Colonic mucosa (tissue), 4 donors: ENCODE data around the gene SPTSSB. TPM values are rescaled to one million over a fixed set of nuclear protein-coding genes. Genes with fewer than 3 reads are reported as not detected.

Experiments used
- DNase-seq: peaks from one replicate; pipeline ENCODE4 v3.0.0-alpha.2; 2020
- H3K27ac ChIP-seq: fragments of 200-600 bp; one replicate; pipeline ENCODE4 v1.8.0; 2021
- H3K27me3 ChIP-seq: fragments of 200-600 bp; one replicate; pipeline ENCODE4 v1.8.0; 2021
- H3K36me3 ChIP-seq: fragments of 200-600 bp; one replicate; pipeline ENCODE4 v1.8.0; 2021
- H3K4me1 ChIP-seq: fragments of 200-600 bp; one replicate; pipeline ENCODE4 v1.8.0; 2021; ENCODE audit warnings: mild to moderate bottlenecking
- H3K4me3 ChIP-seq: fragments of 200-600 bp; one replicate; pipeline ENCODE4 v1.8.0; 2021
- H3K9ac ChIP-seq, 2 donors: one replicate each; pipeline ENCODE4 v1.7.0; 2013; ENCODE audit warnings: control low read depth in 2 of 2, low read depth in 2 of 2, low read length in 2 of 2
- H3K9me3 ChIP-seq: fragments of 200-600 bp; one replicate; pipeline ENCODE4 v1.8.0; 2021
- intact Hi-C: fragments of 100-400 bp; cut with DNase I; formaldehyde crosslinking; loops from one replicate; pipeline ENCODE4 v1.14.1; 2022
- total RNA-seq, 2 donors: library from RNA; stranded (reverse); fragmentation: NEBNext Ultra II Directional in 1 of 2; extraction: Animal tissue kit (Norgen Biotek cat#: 25700) in 1 of 2; gene quantifications; one replicate each; pipeline ENCODE4 v1.2.1, GENCODE V29; 2021
- TF ChIP-seq, protein P1 (sequence below): fragments of 200-600 bp; IDR thresholded peaks from one replicate; pipeline ENCODE4 v1.8.0; 2022; ENCODE audit warnings: antibody characterized with exemption, mild to moderate bottlenecking
- donor health status: healthy.
- donor health status: DM: no; HTN: no; CAD: no.
- donor health status: DM: no; HTN: no; CAD: no.

The SPTSSB gene
- total RNA-seq, 2 donors from 2014 or later = 1.6 to 3.5 TPM

DNA sequence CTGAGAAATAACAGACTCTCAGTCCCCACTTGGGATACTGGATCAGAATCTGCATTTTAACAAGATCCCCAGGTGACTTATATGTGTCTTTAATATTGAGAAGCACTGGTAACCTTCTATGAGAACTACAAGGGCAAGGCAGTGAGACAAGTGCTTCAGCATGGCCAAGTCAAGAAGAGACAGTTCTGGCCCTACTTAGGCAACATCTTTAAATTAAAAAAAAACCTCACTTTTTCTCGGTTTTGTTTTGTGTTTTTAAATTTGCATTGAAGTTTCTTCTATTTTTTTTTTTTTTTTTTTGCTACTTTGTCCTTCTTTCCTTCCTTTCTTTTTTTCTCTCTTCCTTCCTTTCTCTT is 42.5 kb upstream of the SPTSSB start:
- no peaks in the 10 kb centered on the region for H3K4me1 ChIP-seq
- no peak overlapping the region for H3K4me3 ChIP-seq
- H3K27me3 ChIP-seq = no peaks in the 10 kb centered on the region
- H3K9me3 ChIP-seq = no peaks in the 10 kb centered on the region
- DNase-seq = no peak
- no peak overlapping the region for H3K27ac ChIP-seq
- TF ChIP-seq, protein P1, sequence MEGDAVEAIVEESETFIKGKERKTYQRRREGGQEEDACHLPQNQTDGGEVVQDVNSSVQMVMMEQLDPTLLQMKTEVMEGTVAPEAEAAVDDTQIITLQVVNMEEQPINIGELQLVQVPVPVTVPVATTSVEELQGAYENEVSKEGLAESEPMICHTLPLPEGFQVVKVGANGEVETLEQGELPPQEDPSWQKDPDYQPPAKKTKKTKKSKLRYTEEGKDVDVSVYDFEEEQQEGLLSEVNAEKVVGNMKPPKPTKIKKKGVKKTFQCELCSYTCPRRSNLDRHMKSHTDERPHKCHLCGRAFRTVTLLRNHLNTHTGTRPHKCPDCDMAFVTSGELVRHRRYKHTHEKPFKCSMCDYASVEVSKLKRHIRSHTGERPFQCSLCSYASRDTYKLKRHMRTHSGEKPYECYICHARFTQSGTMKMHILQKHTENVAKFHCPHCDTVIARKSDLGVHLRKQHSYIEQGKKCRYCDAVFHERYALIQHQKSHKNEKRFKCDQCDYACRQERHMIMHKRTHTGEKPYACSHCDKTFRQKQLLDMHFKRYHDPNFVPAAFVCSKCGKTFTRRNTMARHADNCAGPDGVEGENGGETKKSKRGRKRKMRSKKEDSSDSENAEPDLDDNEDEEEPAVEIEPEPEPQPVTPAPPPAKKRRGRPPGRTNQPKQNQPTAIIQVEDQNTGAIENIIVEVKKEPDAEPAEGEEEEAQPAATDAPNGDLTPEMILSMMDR = no peak
- H3K9ac ChIP-seq = no peak overlapping the region
- H3K36me3 ChIP-seq = no peaks in the 10 kb centered on the region
- intact Hi-C loops = no loop called here

DNA sequence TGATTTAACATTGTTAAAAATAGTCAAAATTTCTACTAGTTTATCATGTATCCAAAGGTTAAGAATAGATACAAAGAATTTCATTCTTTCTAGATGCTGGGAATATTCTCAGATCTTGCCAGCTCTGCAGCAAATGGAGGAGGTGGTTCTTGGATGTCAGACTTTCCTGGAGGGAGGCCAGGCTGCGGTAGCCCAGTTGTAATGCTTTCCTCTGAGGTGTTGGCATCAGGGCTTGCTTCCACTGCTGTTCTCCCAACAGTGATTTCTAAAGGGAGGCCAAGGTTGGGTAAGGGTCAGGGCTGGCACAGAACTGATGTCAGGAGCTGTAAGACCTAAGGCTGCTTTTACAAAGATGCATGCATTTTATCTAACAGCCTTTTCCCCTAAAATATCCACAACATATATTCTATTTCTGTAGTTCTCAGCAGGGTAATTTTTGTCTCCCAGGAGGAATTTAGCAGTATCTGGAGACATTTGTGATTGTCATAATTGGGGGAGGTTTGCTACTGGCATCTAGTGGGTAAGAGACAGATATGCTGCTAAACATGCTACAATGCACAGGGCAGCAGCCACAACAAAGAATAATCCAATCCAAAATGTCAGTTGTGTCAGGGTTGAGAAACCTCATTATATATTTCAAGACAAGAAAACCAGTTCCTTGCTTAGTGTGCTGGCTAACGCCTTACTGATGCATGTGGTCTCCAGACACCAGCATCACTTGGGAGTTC is 42.0 kb upstream of the SPTSSB start:
- DNase-seq = no peak
- intact Hi-C loops = no loop called here
- Histone ChIP-seq H3K27ac (no peak overlapping the region), H3K9me3 (no peaks in the 10 kb centered on the region), H3K36me3 (no peaks in the 10 kb centered on the region), H3K4me3 (no peak overlapping the region), H3K4me1 (no peaks in the 10 kb centered on the region), H3K9ac (no peak overlapping the region), H3K27me3 (no peaks in the 10 kb centered on the region)
- TF ChIP-seq, protein P1 = no peak

DNA sequence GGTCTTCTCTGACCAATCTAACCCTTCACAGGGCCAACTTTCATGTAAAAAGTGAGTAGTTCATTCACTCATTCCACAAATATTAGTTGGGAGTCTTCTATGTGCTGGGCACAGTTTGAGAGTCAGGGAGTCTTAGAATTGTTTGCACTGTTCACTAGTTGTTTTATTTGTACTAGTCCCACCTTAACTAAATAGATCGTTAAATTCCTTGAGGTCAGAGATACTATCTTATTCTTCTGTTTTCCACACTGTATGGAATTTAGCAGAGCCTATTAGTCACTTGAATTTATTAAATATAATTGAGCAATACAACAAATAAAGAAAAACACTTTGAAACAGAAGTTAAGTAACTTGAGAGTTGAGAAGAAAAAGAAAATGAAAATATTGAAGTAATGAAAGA is 40.8 kb upstream of the SPTSSB start:
- no peaks in the 10 kb centered on the region for H3K36me3 ChIP-seq
- no peaks in the 10 kb centered on the region for H3K27me3 ChIP-seq
- TF ChIP-seq, protein P1 = no peak
- no peaks in the 10 kb centered on the region for H3K4me1 ChIP-seq
- H3K9ac ChIP-seq = no peak overlapping the region
- DNase-seq = no peak
- H3K9me3 ChIP-seq = no peaks in the 10 kb centered on the region
- intact Hi-C loops = no loop called here
- no peak overlapping the region for H3K4me3 ChIP-seq
- no peak overlapping the region for H3K27ac ChIP-seq

DNA sequence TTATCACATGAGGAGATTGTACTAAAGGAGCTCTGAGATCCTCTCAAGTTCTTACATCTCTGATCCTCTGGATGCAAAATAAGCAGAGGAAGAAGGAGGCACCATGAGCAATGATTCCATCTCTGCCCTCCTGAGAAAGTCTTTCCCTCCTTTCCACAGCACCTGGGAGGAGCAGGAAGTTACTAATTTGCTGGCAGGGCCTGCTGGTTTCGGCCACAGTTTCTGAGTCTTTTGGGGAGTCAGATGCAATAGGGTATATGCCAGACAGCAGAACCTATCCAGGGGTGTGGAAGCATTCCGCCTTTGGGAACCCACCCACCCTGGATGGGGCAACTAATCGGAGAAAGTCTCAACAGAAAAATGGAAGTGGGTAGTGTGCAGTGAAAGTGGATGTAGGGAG is 38.5 kb upstream of the SPTSSB start:
- intact Hi-C loops = no loop called here
- no peak for DNase-seq
- H3K4me1 ChIP-seq = no peaks in the 10 kb centered on the region

DNA sequence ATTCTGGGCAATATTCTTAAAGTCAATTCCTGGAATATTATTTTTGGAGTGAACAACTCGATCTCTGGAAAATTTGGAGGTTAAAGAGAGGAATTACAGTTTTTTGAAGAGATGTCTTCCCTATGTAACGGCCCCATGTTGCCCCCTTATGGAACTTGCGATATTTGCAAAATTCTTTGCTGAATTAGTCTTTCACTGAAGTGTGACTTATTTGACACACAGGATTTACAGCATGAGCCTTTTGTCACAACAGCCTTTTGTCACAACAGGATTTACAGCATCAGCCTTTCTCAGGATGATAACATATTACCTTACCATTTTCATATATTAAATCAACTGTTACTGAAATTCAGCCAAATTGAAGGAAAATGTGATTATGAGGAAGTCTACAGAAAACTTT is 37.8 kb upstream of the SPTSSB start:
- Histone ChIP-seq H3K27me3 (no peaks in the 10 kb centered on the region), H3K9ac (no peak overlapping the region), H3K4me1 (no peaks in the 10 kb centered on the region), H3K4me3 (no peak overlapping the region), H3K36me3 (no peaks in the 10 kb centered on the region), H3K27ac (no peak overlapping the region), H3K9me3 (no peaks in the 10 kb centered on the region)
- intact Hi-C loops = no loop called here
- peak; percentile 36 for DNase-seq
- TF ChIP-seq, protein P1 = peak; percentile 10

More for the DNA sequence above, 38.5 kb upstream of the SPTSSB start:
- no peaks in the 10 kb centered on the region for H3K27me3 ChIP-seq
- no peaks in the 10 kb centered on the region for H3K9me3 ChIP-seq
- H3K36me3 ChIP-seq = no peaks in the 10 kb centered on the region
- TF ChIP-seq, protein P1 = no peak
- no peak overlapping the region for H3K27ac ChIP-seq
- H3K9ac ChIP-seq = no peak overlapping the region
- H3K4me3 ChIP-seq = no peak overlapping the region
